HL-60 (cell line): ENCODE results near the gene RPP30.
A peak's percentile ranks its signal among the peaks of the same experiment; 100 is the strongest.

Experiments used
- DNase-seq, 2 experiments: peaks; one replicate each; pipeline ENCODE4 v3.0.0-alpha.2; 2010 to 2020; ENCODE audit warnings: low read depth in 1 of 2, low spot score in 1 of 2
- H3K27ac ChIP-seq: fragments of 250-450 bp; sonication (Bioruptor Pico); replicated peaks from 2 replicates; pipeline ENCODE4 v1.5.1; 2020; ENCODE audit warnings: mild to moderate bottlenecking, moderate library complexity
- H3K27me3 ChIP-seq: fragments of 250-450 bp; sonication (Bioruptor Pico); 2 replicates; pipeline ENCODE4 v1.5.1; 2021; ENCODE audit warnings: mild to moderate bottlenecking, moderate library complexity; ENCODE audit not compliant: insufficient read depth, poor library complexity, severe bottlenecking
- H3K4me3 ChIP-seq: replicated peaks from 2 replicates; pipeline ENCODE4 v1.5.1; 2011; ENCODE audit warnings: mild to moderate bottlenecking, control low read depth, low read length; ENCODE audit not compliant: insufficient read depth
- CTCF ChIP-seq: IDR thresholded peaks from one replicate; pipeline ENCODE4 v1.5.1; 2011; ENCODE audit warnings: low read length, control low read depth, inconsistent platforms; ENCODE audit not compliant: insufficient read depth
- GABPA ChIP-seq: IDR thresholded peaks from 2 replicates; pipeline ENCODE4 v1.6.1; 2012; ENCODE audit warnings: low read depth
- POLR2AphosphoS5 ChIP-seq: IDR thresholded peaks from 2 replicates; pipeline ENCODE4 v1.6.1; 2012; ENCODE audit warnings: low read depth
- REST ChIP-seq: IDR thresholded peaks from 2 replicates; pipeline ENCODE4 v1.6.1; 2012; ENCODE audit warnings: low read depth; ENCODE audit not compliant: insufficient replicate concordance
- SPI1 ChIP-seq: IDR thresholded peaks from 2 replicates; pipeline ENCODE4 v1.6.1; 2012; ENCODE audit warnings: low read depth, mild to moderate bottlenecking, borderline replicate concordance

RPP30 gene

GRCh38 chr10:90860790-90861189, 11.0 kb upstream of the RPP30 start:
- Histone ChIP-seq H3K27me3 (peaks cover 34% of the 10 kb centered on the region), H3K27ac (no peak overlapping the region), H3K4me3 (no peak overlapping the region)
- DNase-seq: no peak
- no peak for TF ChIP-seq GABPA
- TF ChIP-seq CTCF: no peak
- TF ChIP-seq POLR2AphosphoS5: no peak
- no peak for TF ChIP-seq SPI1
- no peak for TF ChIP-seq REST

DNA sequence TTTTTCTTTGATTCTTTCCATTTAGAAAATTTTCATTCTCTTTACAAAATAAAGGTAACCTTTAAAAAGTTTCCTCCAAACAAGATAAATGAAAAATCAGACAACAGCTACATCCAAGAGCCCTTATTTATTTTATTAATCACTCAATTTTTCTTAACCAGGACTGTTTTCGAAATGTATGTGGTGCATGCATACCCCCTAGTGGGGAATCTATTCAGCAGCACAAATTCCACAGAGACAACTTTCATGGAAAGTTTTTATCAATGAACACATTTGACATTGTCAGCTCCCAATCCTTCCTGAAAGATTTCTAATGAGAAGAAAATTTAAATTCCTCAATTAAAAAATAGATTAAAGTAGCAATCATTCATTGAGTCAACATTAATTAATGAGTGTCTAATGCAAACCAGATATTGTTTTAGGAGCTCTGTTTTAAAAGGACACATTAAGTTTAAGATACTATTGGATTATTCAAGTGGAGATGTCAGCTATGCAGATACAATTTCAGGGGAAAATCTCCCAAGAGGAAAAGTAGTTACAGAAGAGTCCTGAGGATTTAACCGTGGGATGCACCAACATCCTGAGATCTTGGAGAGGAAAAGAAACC, 8.8 kb upstream of the RPP30 start:
- no peak overlapping the region for H3K4me3 ChIP-seq
- no peak overlapping the region for H3K27ac ChIP-seq
- peaks cover 20% of the 10 kb centered on the region for H3K27me3 ChIP-seq
- TF ChIP-seq GABPA (no peak), CTCF (peak; percentile 23)
- peak in 1 of 2 experiments; percentile 24 for DNase-seq

DNA sequence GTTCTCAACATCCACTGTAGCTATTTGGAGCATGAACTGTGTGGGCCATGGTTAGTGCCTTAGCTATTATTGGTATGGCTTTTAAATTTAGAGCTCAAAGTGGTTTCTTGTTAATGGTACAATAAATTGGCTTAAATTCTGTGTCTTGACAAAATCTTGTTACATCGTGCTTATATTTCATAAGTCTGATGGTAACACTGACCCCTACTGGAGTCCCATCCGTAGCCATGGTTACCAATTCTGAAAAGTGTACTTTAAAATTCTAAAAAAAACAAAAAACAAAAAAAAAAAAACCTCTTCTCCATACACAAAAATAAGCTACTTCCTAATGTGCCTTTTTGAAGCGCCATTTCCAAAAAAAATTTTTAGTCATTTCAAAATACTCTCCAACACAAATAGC, 6.4 kb upstream of the RPP30 start:
- no peak for DNase-seq
- TF ChIP-seq GABPA (no peak), POLR2AphosphoS5 (no peak), REST (no peak), SPI1 (no peak), CTCF (no peak)

GRCh38 chr10:90866050-90866598, 5.7 kb upstream of the RPP30 start:
- DNase-seq: no peak
- TF ChIP-seq SPI1: no peak
- TF ChIP-seq GABPA: no peak
- TF ChIP-seq POLR2AphosphoS5: no peak
- no peak for TF ChIP-seq REST
- TF ChIP-seq CTCF: no peak
- Histone ChIP-seq H3K27me3 (peaks cover 7% of the 10 kb centered on the region), H3K4me3 (no peak overlapping the region), H3K27ac (no peak overlapping the region)

More for the DNA sequence above, 6.4 kb upstream of the RPP30 start:
- Histone ChIP-seq H3K27ac (no peak overlapping the region), H3K4me3 (no peak overlapping the region), H3K27me3 (peaks cover 7% of the 10 kb centered on the region)
